GM12875 (cell line): ENCODE data around the gene TEAD4.

Source experiments
- H3K4me3 ChIP-seq: one replicate; pipeline ENCODE4 v1.5.1; 2011; ENCODE audit warnings: low read depth, low read length, control low read depth
- CTCF ChIP-seq: IDR thresholded peaks from 2 replicates; pipeline ENCODE4 v1.5.1; 2011; ENCODE audit warnings: low read depth, mild to moderate bottlenecking, control low read depth, inconsistent platforms, low read length, moderate library complexity, borderline replicate concordance; ENCODE audit not compliant: insufficient read depth

The TEAD4 gene

GRCh38 chr12:3048540-3048939 lies 89.3 kb downstream of the TEAD4 start:
- H3K4me3 ChIP-seq, result no peak overlapping the region
- no peak for TF ChIP-seq CTCF

GRCh38 chr12:3049176-3049575 lies 90.0 kb downstream of the TEAD4 start:
- TF ChIP-seq CTCF, result no peak
- no peak overlapping the region for H3K4me3 ChIP-seq

GRCh38 chr12:3049611-3050249 lies 90.5 kb downstream of the TEAD4 start:
- TF ChIP-seq CTCF, result no peak
- H3K4me3 ChIP-seq, result no peak overlapping the region

GRCh38 chr12:3054374-3054773 lies 95.2 kb downstream of the TEAD4 start:
- TF ChIP-seq CTCF, result no peak
- no peak overlapping the region for H3K4me3 ChIP-seq

GRCh38 chr12:3055026-3055703 lies 96.0 kb downstream of the TEAD4 start:
- no peak for TF ChIP-seq CTCF
- H3K4me3 ChIP-seq, result no peak overlapping the region

GRCh38 chr12:3055704-3056467 lies 96.7 kb downstream of the TEAD4 start:
- H3K4me3 ChIP-seq, result no peak overlapping the region
- no peak for TF ChIP-seq CTCF
